Esophagus muscularis mucosa (tissue), 4 donors: ENCODE measurements around the gene RPS6KB1. TPM values are rescaled to one million over a fixed set of nuclear protein-coding genes. Genes with fewer than 3 reads are reported as not detected.

Source experiments
- DNase-seq: peaks from one replicate; pipeline ENCODE4 v3.0.0-alpha.2; 2017; ENCODE audit errors: extremely low spot score
- H3K27ac ChIP-seq, 4 donors: fragments of 200-600 bp; sonication (generic); replicated peaks in 1 of 4; 1 replicate in 3 of 4; 2 replicates in 1 of 4; pipeline ENCODE4 v1.5.1; 2016 to 2019; ENCODE audit warnings: mild to moderate bottlenecking in 1 of 4
- H3K27me3 ChIP-seq, 4 donors: fragments of 200-600 bp; sonication (generic); one replicate each; pipeline versions ENCODE4 v1.5.1 to v1.6.0; 2016 to 2019
- H3K36me3 ChIP-seq, 4 donors: fragments of 200-600 bp; sonication (generic); one replicate each; pipeline ENCODE4 v1.5.1; 2016 to 2019
- H3K4me1 ChIP-seq, 4 donors: fragments of 200-600 bp; sonication (generic); one replicate each; pipeline ENCODE4 v1.5.1; 2016 to 2019
- H3K4me3 ChIP-seq, 4 donors: fragments of 200-600 bp; sonication (generic); 1 replicate in 2 of 4; 2 replicates in 2 of 4; pipeline ENCODE4 v1.5.1; 2016 to 2019; ENCODE audit warnings: mild to moderate bottlenecking in 4 of 4, moderate library complexity in 1 of 4
- H3K9me3 ChIP-seq, 4 donors: fragments of 200-600 bp; sonication (generic); 1 replicate in 3 of 4; 2 replicates in 1 of 4; pipeline ENCODE4 v1.5.1; 2016 to 2019
- CTCF ChIP-seq, 3 experiments: fragments of 200-600 bp in 2 of 3; fragments of 450-650 bp in 1 of 3; sonication (generic) in 2 of 3; IDR thresholded peaks; one replicate each; pipeline ENCODE4 v1.5.1; 2017 to 2019; ENCODE audit warnings: antibody characterized with exemption in 3 of 3, mild to moderate bottlenecking in 2 of 3, moderate library complexity in 1 of 3
- EP300 ChIP-seq: sonication (generic); formaldehyde crosslinking; IDR thresholded peaks from one replicate; pipeline ENCODE4 v1.6.1; 2017; ENCODE audit warnings: antibody characterized with exemption
- POLR2A ChIP-seq: fragments of 450-650 bp; IDR thresholded peaks from one replicate; pipeline ENCODE4 v1.6.1; 2017; ENCODE audit warnings: antibody characterized with exemption, moderate library complexity, mild to moderate bottlenecking, low read depth
- POLR2AphosphoS5 ChIP-seq, 2 donors: sonication (generic); formaldehyde crosslinking; IDR thresholded peaks; one replicate each; pipeline ENCODE4 v1.6.1; 2017; ENCODE audit warnings: antibody characterized with exemption in 2 of 2
- WGBS: methylation state at CpG from one replicate; pipeline ENCODE4 v1.1.5; 2018; 5-methylcytosine and 5-hydroxymethylcytosine counted together
- intact Hi-C: fragments of 100-400 bp; cut with DNase I; formaldehyde crosslinking; loops from one replicate; pipeline ENCODE4 v1.15.1; 2023
- total RNA-seq, 4 donors: library from RNA; depleted of rRNA; stranded (reverse); fragments of >200 nt; gene quantifications; one replicate each; pipeline versions ENCODE4 v1.1.0 to v1.2.1, GENCODE V29; 2016

The RPS6KB1 gene
- total RNA-seq: 10 to 100 TPM; 26.6 to 45.2 (median 33.4) TPM

- Histone ChIP-seq H3K36me3 (peaks cover 0 to 22% (median 14%) of the 10 kb centered on the region in 4 donors), H3K27ac (peak within 1 kb of the TSS; percentile 87 to 95 (median 92)), H3K4me1 (peaks cover 31 to 63% (median 53%) of the 10 kb centered on the region in 4 donors), H3K9me3 (no peaks in the 10 kb centered on the region), H3K4me3 (peak within 1 kb of the TSS; percentile 79 to 98 (median 81)), H3K27me3 (no peaks in the 10 kb centered on the region)
- peak; percentile 98 for DNase-seq
- under 1% methylated on average over 28 of the region's 61 CpGs for WGBS
- TF ChIP-seq EP300 (no peak), CTCF (IDR thresholded peaks at IDR 0.05) (peak in 1 of 3 experiments; percentile 5), POLR2A (peak; percentile 72), POLR2AphosphoS5 (IDR thresholded peaks at IDR 0.05) (peak; percentile 96 to 97)
- intact Hi-C loops: no loop called here
Measured at GRCh38 chr17:59892924-59893675, at the start of gene RPS6KB1, which contains the start of gene TUBD1. TSS of gene RPS6KB1 (plus strand) at chr17:59893121. CDS start at chr17:59893185, 64 bp downstream. TSS of gene TUBD1 (minus strand) at chr17:59892943. CDS start at chr17:59891002, 1,941 bp downstream.

- 83% methylated on average over 3 of the region's 3 CpGs for WGBS
- intact Hi-C loops: loop anchor here (5.0 kb wide), 1 partner anchor 58 kb away; no protein-coding TSS in a partner anchor
- Histone ChIP-seq H3K27ac (peak overlapping the region; percentile 87 to 95 (median 91)), H3K4me3 (no peak overlapping the region), H3K27me3 (no peaks in the 10 kb centered on the region), H3K9me3 (no peaks in the 10 kb centered on the region), H3K4me1 (peaks cover 35 to 75% (median 70%) of the 10 kb centered on the region in 4 donors), H3K36me3 (peaks cover 0 to 23% (median 3%) of the 10 kb centered on the region in 4 donors)
- DNase-seq: no peak
- TF ChIP-seq POLR2A: no peak
- TF ChIP-seq POLR2AphosphoS5 (IDR thresholded peaks at IDR 0.05): no peak
- no peak for TF ChIP-seq CTCF (IDR thresholded peaks at IDR 0.05)
- TF ChIP-seq EP300: no peak
Measured at GRCh38 chr17:59844884-59845594, 47.9 kb upstream of the RPS6KB1 start.

- Histone ChIP-seq H3K4me1 (peaks cover 28 to 71% (median 64%) of the 10 kb centered on the region in 4 donors), H3K27ac (peak overlapping the region; percentile 87 to 95 (median 91)), H3K9me3 (no peaks in the 10 kb centered on the region), H3K4me3 (no peak overlapping the region), H3K36me3 (peaks cover 0 to 15% (median 0%) of the 10 kb centered on the region in 4 donors), H3K27me3 (no peaks in the 10 kb centered on the region)
- TF ChIP-seq POLR2AphosphoS5 (IDR thresholded peaks at IDR 0.05) (peak in 1 of 2 donors; percentile 7), CTCF (IDR thresholded peaks at IDR 0.05) (no peak), POLR2A (peak; percentile 25), EP300 (no peak)
- intact Hi-C loops: loop anchor here (5.0 kb wide), 1 partner anchor 58 kb away; no protein-coding TSS in a partner anchor
- WGBS: 36% methylated on average over 3 of the region's 3 CpGs
- no peak for DNase-seq
Measured at GRCh38 chr17:59845595-59846393, 47.1 kb upstream of the RPS6KB1 start.

- WGBS: 22% methylated on average over 7 of the region's 7 CpGs
- intact Hi-C loops: loop anchor here (5.0 kb wide), 1 partner anchor 59 kb away; no protein-coding TSS in a partner anchor
- H3K36me3 ChIP-seq: peaks cover 0 to 8% (median 0%) of the 10 kb centered on the region in 4 donors
- H3K4me3 ChIP-seq: peak overlapping the region in 3 of 4 donors; percentile 8 to 30 (median 11)
- TF ChIP-seq CTCF (IDR thresholded peaks at IDR 0.05) (peak in 1 of 3 experiments; percentile 8), POLR2A (no peak), POLR2AphosphoS5 (IDR thresholded peaks at IDR 0.05) (peak; percentile 54 to 59), EP300 (no peak)
- H3K27ac ChIP-seq: peak overlapping the region; percentile 87 to 95 (median 91)
- H3K9me3 ChIP-seq: no peaks in the 10 kb centered on the region
- no peaks in the 10 kb centered on the region for H3K27me3 ChIP-seq
- peak; percentile 95 for DNase-seq
- peaks cover 25 to 71% (median 66%) of the 10 kb centered on the region in 4 donors for H3K4me1 ChIP-seq
Measured at GRCh38 chr17:59846394-59847165, 46.3 kb upstream of the RPS6KB1 start.
